ENCODE measurements around the gene HAPLN2.
A peak's percentile ranks its signal among the peaks of the same experiment; 100 is the strongest.
"Not testable (repeated sequence)": the region's sequence is repeated elsewhere in the genome, so short reads cannot be mapped to it uniquely, and the experiment has no call there.

HAPLN2 gene

GRCh38 chr1:156592158-156592909 lies 26.9 kb upstream of the HAPLN2 start:
- no peak for DNase-seq

GRCh38 chr1:156592910-156593660 lies 26.1 kb upstream of the HAPLN2 start:
- DNase-seq, result no peak

GRCh38 chr1:156593661-156593989 lies 25.6 kb upstream of the HAPLN2 start:
- DNase-seq, result no peak

- no peak for DNase-seq
These were observed 25.0 kb upstream of the HAPLN2 start for GRCh38 chr1:156594190-156594589.

- no peak for DNase-seq
These were observed 24.2 kb upstream of the HAPLN2 start for GRCh38 chr1:156595016-156595415.

GRCh38 chr1:156596426-156596825 lies 22.8 kb upstream of the HAPLN2 start:
- no peak for DNase-seq

- DNase-seq, result no peak
These were observed 21.1 kb upstream of the HAPLN2 start for GRCh38 chr1:156598125-156598524.

- no peak for DNase-seq
These were observed 20.3 kb upstream of the HAPLN2 start for GRCh38 chr1:156598731-156599432.

- DNase-seq, result peak; percentile 76 to 89
These were observed 19.4 kb upstream of the HAPLN2 start for GRCh38 chr1:156599811-156600210.

- DNase-seq, result no peak
These were observed 18.5 kb upstream of the HAPLN2 start for GRCh38 chr1:156600733-156601121.

GRCh38 chr1:156601122-156601830 lies 17.9 kb upstream of the HAPLN2 start, which contains the start of gene GPATCH4:
Gene GPATCH4 (minus strand): TSS chr1:156601479.
- peak; percentile 81 to 83 for DNase-seq

GRCh38 chr1:156601892-156602291 lies 17.3 kb upstream of the HAPLN2 start:
- DNase-seq, result no peak

GRCh38 chr1:156602557-156602993 lies 16.6 kb upstream of the HAPLN2 start:
- DNase-seq, result peak; percentile 37 to 56

GRCh38 chr1:156607344-156607743 lies 11.9 kb upstream of the HAPLN2 start:
- DNase-seq, result not testable (repeated sequence)

- peak; percentile 94 to 95 for DNase-seq
These were observed 11.1 kb upstream of the HAPLN2 start for GRCh38 chr1:156608036-156608674.

- peak; percentile 41 to 58 for DNase-seq
These were observed 10.2 kb upstream of the HAPLN2 start for GRCh38 chr1:156608981-156609380.

GRCh38 chr1:156610072-156610471 lies 9.1 kb upstream of the HAPLN2 start:
- not testable (repeated sequence) for DNase-seq

- no peak for DNase-seq
These were observed 6.5 kb upstream of the HAPLN2 start for GRCh38 chr1:156612666-156613065.

GRCh38 chr1:156615946-156616345 lies 3.3 kb upstream of the HAPLN2 start:
- DNase-seq, result no peak

- DNase-seq, result no peak
These were observed 2.8 kb upstream of the HAPLN2 start for GRCh38 chr1:156616463-156616862.

- no peak for DNase-seq
These were observed 354 bp downstream of the HAPLN2 start for GRCh38 chr1:156619582-156619955.

GRCh38 chr1:156622581-156623297 lies 3.5 kb downstream of the HAPLN2 start:
- DNase-seq, result no peak
